ENCODE data around the gene NDUFS1. TPM values are rescaled to one million over a fixed set of nuclear protein-coding genes. Genes with fewer than 3 reads are reported as not detected.

NDUFS1 gene
- total RNA-seq, 1 donor from 2014 or later = 64.7 TPM

GRCh38 chr2:206071807-206072206 lies 87.4 kb downstream of the NDUFS1 start:
- intact Hi-C loops (cut with micrococcal nuclease) = no loop called here

GRCh38 chr2:206069417-206069816 lies 89.8 kb downstream of the NDUFS1 start:
- intact Hi-C loops (cut with micrococcal nuclease) = no loop called here

- intact Hi-C loops (cut with micrococcal nuclease) = no loop called here
These were observed 91.0 kb downstream of the NDUFS1 start for GRCh38 chr2:206068207-206068606.

Other genes starting within 250 kb of the NDUFS1 start
- 34.1 and 35.9 TPM in 2 replicates for gene INO80D, start 73.3 kb downstream of the NDUFS1 start, total RNA-seq
- gene EEF1B2, start 451 bp upstream of the NDUFS1 start, total RNA-seq = 439 and 462 TPM in 2 replicates
- gene ZDBF2, start 115.2 kb upstream of the NDUFS1 start, total RNA-seq = 10.8 and 11.0 TPM in 2 replicates